SK-N-MC (cell line): ENCODE results near the gene TOP3B.

Source experiments
- EZH2 ChIP-seq: fragments of 200-600 bp; sonication (generic); IDR thresholded peaks from one replicate; pipeline ENCODE4 v1.6.1; 2017; ENCODE audit warnings: antibody characterized with exemption
- POLR2AphosphoS5 ChIP-seq: IDR thresholded peaks from 2 replicates; pipeline ENCODE4 v1.6.1; 2012; ENCODE audit warnings: mild to moderate bottlenecking, low read depth, low read length, borderline replicate concordance

GRCh38 chr22:21920341-21921183 is 62.0 kb downstream of the TOP3B start:
- TF ChIP-seq EZH2 = no peak
- TF ChIP-seq POLR2AphosphoS5 = no peak
